CD4-positive, alpha-beta memory T cell (primary cell): ENCODE results near the gene INMT. TPM values are rescaled to one million over a fixed set of nuclear protein-coding genes. Genes with fewer than 3 reads are reported as not detected.

ENCODE experiments used
- CTCF ChIA-PET: fragments of 350-600 bp; sonication (Branson Sonifier 250); formaldehyde crosslinking; loops from one replicate; lab custom pipeline; 2021; ENCODE audit warnings: inconsistent platforms; ENCODE audit not compliant: partially characterized antibody; lab: Charles Lee
- POLR2A ChIA-PET: fragments of 350-600 bp; sonication (Branson Sonifier 250); formaldehyde crosslinking; loops from one replicate; lab custom pipeline; 2021; ENCODE audit not compliant: partially characterized antibody; lab: Charles Lee
- DNase-seq, 5 donors: peaks; one replicate each; pipeline versions ENCODE4 v3.0.0 to v3.0.0-alpha.2; 2020 to 2022; ENCODE audit warnings: mixed read lengths in 1 of 5
- H3K27ac ChIP-seq: one replicate; pipeline ENCODE4 v1.7.0; 2013; ENCODE audit warnings: low read depth, low read length
- H3K27me3 ChIP-seq: 2 replicates; pipeline ENCODE4 v1.7.0; 2013; ENCODE audit warnings: mild to moderate bottlenecking, low read length, moderate library complexity; ENCODE audit not compliant: insufficient read depth
- H3K36me3 ChIP-seq: 2 replicates; pipeline ENCODE4 v1.7.0; 2013; ENCODE audit warnings: mild to moderate bottlenecking, low read length, moderate library complexity; ENCODE audit not compliant: insufficient read depth
- H3K4me1 ChIP-seq: 2 replicates; pipeline ENCODE4 v1.7.0; 2013; ENCODE audit warnings: mild to moderate bottlenecking, low read length, moderate library complexity; ENCODE audit not compliant: insufficient read depth
- H3K4me3 ChIP-seq, 2 donors: one replicate each; pipeline ENCODE4 v1.7.0; 2013; ENCODE audit warnings: low read length in 2 of 2, mild to moderate bottlenecking in 1 of 2
- H3K9me3 ChIP-seq, 2 donors: one replicate each; pipeline ENCODE4 v1.7.0; 2013; ENCODE audit warnings: low read length in 2 of 2, control low read depth in 1 of 2; ENCODE audit not compliant: control insufficient read depth in 1 of 2
- H3K27ac Mint-ChIP-seq, 7 donors: one replicate each; pipeline ENCODE4 v1.8.0; 2020 to 2021; ENCODE audit warnings: mixed read lengths in 7 of 7, mild to moderate bottlenecking in 6 of 7, inconsistent platforms in 3 of 7, moderate library complexity in 3 of 7
- H3K27me3 Mint-ChIP-seq, 2 donors: one replicate each; pipeline ENCODE4 v1.8.0; 2020 to 2021; ENCODE audit warnings: mixed read lengths in 2 of 2
- H3K36me3 Mint-ChIP-seq, 2 donors: one replicate each; pipeline ENCODE4 v1.8.0; 2020 to 2021; ENCODE audit warnings: mixed read lengths in 2 of 2, inconsistent platforms in 1 of 2, mild to moderate bottlenecking in 1 of 2
- H3K4me1 Mint-ChIP-seq, 4 donors: one replicate each; pipeline ENCODE4 v1.8.0; 2020 to 2021; ENCODE audit warnings: mixed read lengths in 4 of 4, mild to moderate bottlenecking in 1 of 4
- H3K4me3 Mint-ChIP-seq, 8 donors: one replicate each; pipeline ENCODE4 v1.8.0; 2020 to 2021; ENCODE audit warnings: mixed read lengths in 8 of 8, mild to moderate bottlenecking in 7 of 8, moderate library complexity in 6 of 8, inconsistent platforms in 3 of 8
- H3K9me3 Mint-ChIP-seq, 8 donors: one replicate each; pipeline ENCODE4 v1.8.0; 2020 to 2021; ENCODE audit warnings: mixed read lengths in 8 of 8, mild to moderate bottlenecking in 5 of 8, inconsistent platforms in 3 of 8, moderate library complexity in 1 of 8
- intact Hi-C: fragments of 100-400 bp; cut with micrococcal nuclease; formaldehyde crosslinking; loops from one replicate; pipeline ENCODE4 v1.15.1; 2023
- polyA plus RNA-seq, 2 donors: library from polyadenylated mRNA; unstranded; fragments of 300-500 nt; fragmentation: Illumina TruSeq; gene quantifications; one replicate each; pipeline ENCODE4 v1.2.3, GENCODE V29; 2021
- total RNA-seq, 2 experiments: library from RNA; stranded (reverse); gene quantifications; one replicate each; pipeline ENCODE4 v1.2.3, GENCODE V29; 2021

The INMT gene
- total and polyA plus RNA-seq, 4 experiments from 2014 or later: 0.22 to 1.2 (median 0.82) TPM

GRCh38 chr7:30799206-30799975 lies 47.5 kb downstream of the INMT start:
- H3K4me3 Mint-ChIP-seq: no peak overlapping the region
- ChIA-PET CTCF (interaction anchor here (1.0 to 2.1 kb wide), 2 partner anchors 31 to 324 kb away, joined by 3 to 5 read pairs; no protein-coding TSS in a partner anchor), POLR2A (no interaction called here)
- Histone ChIP-seq H3K4me1 (peaks cover 5% of the 10 kb centered on the region), H3K36me3 (no peaks in the 10 kb centered on the region), H3K9me3 (no peaks in the 10 kb centered on the region), H3K4me3 (no peak overlapping the region), H3K27ac (no peak overlapping the region), H3K27me3 (no peaks in the 10 kb centered on the region)
- no peak overlapping the region for H3K27ac Mint-ChIP-seq
- H3K4me1 Mint-ChIP-seq: peaks cover 0 to 5% (median 1%) of the 10 kb centered on the region in 4 donors
- intact Hi-C loops: no loop called here
- H3K36me3 Mint-ChIP-seq: no peaks in the 10 kb centered on the region
- H3K27me3 Mint-ChIP-seq: no peaks in the 10 kb centered on the region
- DNase-seq: no peak
- H3K9me3 Mint-ChIP-seq: no peaks in the 10 kb centered on the region

GRCh38 chr7:30799976-30800661 lies 48.2 kb downstream of the INMT start:
- H3K4me3 Mint-ChIP-seq: no peak overlapping the region
- H3K36me3 ChIP-seq: no peaks in the 10 kb centered on the region
- no peak overlapping the region for H3K27ac Mint-ChIP-seq
- ChIA-PET POLR2A (no interaction called here), CTCF (interaction anchor here (1.0 to 2.1 kb wide), 2 partner anchors 32 to 323 kb away, joined by 3 to 5 read pairs; no protein-coding TSS in a partner anchor)
- peaks cover 0 to 5% (median 1%) of the 10 kb centered on the region in 4 donors for H3K4me1 Mint-ChIP-seq
- no peak for DNase-seq
- H3K27me3 ChIP-seq: no peaks in the 10 kb centered on the region
- no peak overlapping the region for H3K4me3 ChIP-seq
- no peaks in the 10 kb centered on the region for H3K9me3 Mint-ChIP-seq
- H3K4me1 ChIP-seq: peaks cover 5% of the 10 kb centered on the region
- H3K27ac ChIP-seq: no peak overlapping the region
- H3K9me3 ChIP-seq: no peaks in the 10 kb centered on the region
- intact Hi-C loops: loop anchor here (2.0 to 5.0 kb wide), 2 partner anchors 183 to 1547 kb away; no protein-coding TSS in a partner anchor
- no peaks in the 10 kb centered on the region for H3K36me3 Mint-ChIP-seq
- H3K27me3 Mint-ChIP-seq: no peaks in the 10 kb centered on the region

GRCh38 chr7:30800785-30801252 lies 48.9 kb downstream of the INMT start:
- Mint-ChIP-seq H3K36me3 (no peaks in the 10 kb centered on the region), H3K27me3 (no peaks in the 10 kb centered on the region), H3K9me3 (no peaks in the 10 kb centered on the region), H3K27ac (no peak overlapping the region), H3K4me3 (peak overlapping the region in 1 of 8 donors; percentile 13), H3K4me1 (peaks cover 0 to 5% (median 1%) of the 10 kb centered on the region in 4 donors)
- Histone ChIP-seq H3K36me3 (no peaks in the 10 kb centered on the region), H3K27me3 (no peaks in the 10 kb centered on the region), H3K27ac (no peak overlapping the region), H3K4me3 (no peak overlapping the region), H3K4me1 (peaks cover 5% of the 10 kb centered on the region), H3K9me3 (no peaks in the 10 kb centered on the region)
- POLR2A ChIA-PET: no interaction called here
- intact Hi-C loops: loop anchor here (2.0 to 5.0 kb wide), 2 partner anchors 182 to 1546 kb away; no protein-coding TSS in a partner anchor
- CTCF ChIA-PET: no interaction called here
- DNase-seq: peak in 4 of 5 donors; percentile 20 to 32 (median 29)

GRCh38 chr7:30802812-30803211 lies 50.9 kb downstream of the INMT start:
- intact Hi-C loops: loop anchor here (5.0 kb wide), 1 partner anchor 1544 kb away; no protein-coding TSS in a partner anchor
- Mint-ChIP-seq H3K36me3 (no peaks in the 10 kb centered on the region), H3K4me3 (no peak overlapping the region), H3K27me3 (no peaks in the 10 kb centered on the region), H3K9me3 (no peaks in the 10 kb centered on the region), H3K4me1 (no peaks in the 10 kb centered on the region), H3K27ac (peak overlapping the region in 1 of 7 donors; percentile 53)
- Histone ChIP-seq H3K36me3 (no peaks in the 10 kb centered on the region), H3K27ac (no peak overlapping the region), H3K4me1 (no peaks in the 10 kb centered on the region), H3K4me3 (no peak overlapping the region), H3K9me3 (no peaks in the 10 kb centered on the region), H3K27me3 (no peaks in the 10 kb centered on the region)
- POLR2A ChIA-PET: no interaction called here
- no peak for DNase-seq
- CTCF ChIA-PET: no interaction called here

- Mint-ChIP-seq H3K9me3 (no peaks in the 10 kb centered on the region), H3K27me3 (no peaks in the 10 kb centered on the region), H3K4me3 (no peak overlapping the region), H3K27ac (peak overlapping the region in 3 of 7 donors; percentile 2 to 49 (median 27)), H3K4me1 (no peaks in the 10 kb centered on the region), H3K36me3 (no peaks in the 10 kb centered on the region)
- Histone ChIP-seq H3K27me3 (no peaks in the 10 kb centered on the region), H3K36me3 (no peaks in the 10 kb centered on the region), H3K9me3 (no peaks in the 10 kb centered on the region), H3K4me1 (no peaks in the 10 kb centered on the region), H3K4me3 (no peak overlapping the region), H3K27ac (no peak overlapping the region)
- DNase-seq: no peak
- ChIA-PET CTCF (no interaction called here), POLR2A (no interaction called here)
- intact Hi-C loops: loop anchor here (5.0 kb wide), 1 partner anchor 1543 kb away; no protein-coding TSS in a partner anchor
These were observed 52.2 kb downstream of the INMT start for GRCh38 chr7:30804078-30804661.

- no peaks in the 10 kb centered on the region for H3K9me3 ChIP-seq
- H3K27me3 ChIP-seq: no peaks in the 10 kb centered on the region
- no peaks in the 10 kb centered on the region for H3K4me1 ChIP-seq
- Mint-ChIP-seq H3K27me3 (no peaks in the 10 kb centered on the region), H3K9me3 (no peaks in the 10 kb centered on the region), H3K27ac (no peak overlapping the region), H3K4me1 (no peaks in the 10 kb centered on the region), H3K36me3 (no peaks in the 10 kb centered on the region), H3K4me3 (no peak overlapping the region)
- ChIA-PET POLR2A (no interaction called here), CTCF (no interaction called here)
- H3K27ac ChIP-seq: no peak overlapping the region
- no peak overlapping the region for H3K4me3 ChIP-seq
- no peak for DNase-seq
- no peaks in the 10 kb centered on the region for H3K36me3 ChIP-seq
- intact Hi-C loops: no loop called here
These were observed 53.3 kb downstream of the INMT start for GRCh38 chr7:30805081-30805691.
